ENCODE data around the gene LMBR1L. TPM values are rescaled to one million over a fixed set of nuclear protein-coding genes. Genes with fewer than 3 reads are reported as not detected.

Gene LMBR1L
- polyA plus RNA-seq, 6 donors from 2014 or later, result 42.4 to 93.6 (median 59.1) TPM

DNA sequence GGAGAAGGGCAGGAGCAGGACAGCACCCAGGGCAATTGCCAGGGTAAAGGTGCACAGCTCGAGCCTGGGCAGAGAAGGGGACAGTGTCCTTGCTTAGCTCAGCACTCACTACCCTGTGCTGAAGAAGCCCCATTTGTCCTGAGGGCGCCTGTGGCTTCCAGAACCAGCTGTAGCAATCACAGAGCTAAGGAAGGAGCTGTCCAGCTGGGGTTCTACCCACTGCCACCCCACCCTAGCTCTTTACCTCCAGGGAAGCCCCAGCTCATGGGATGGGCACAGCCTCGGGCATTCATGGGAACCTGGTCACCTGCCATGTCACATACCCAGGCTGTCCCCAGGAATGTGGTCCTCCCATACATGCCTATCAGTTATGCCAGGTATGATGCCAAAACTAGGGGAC lies 5.8 kb downstream of the LMBR1L start:
- H3K4me1 Mint-ChIP-seq, result peaks cover 33 to 50% (median 50%) of the 10 kb centered on the region in 3 donors
- ATAC-seq (ENCODE audit: low read depth in 2 of 2), result no peak
- H3K36me3 Mint-ChIP-seq, result peaks cover 8 to 39% of the 10 kb centered on the region in 2 donors
- no peaks in the 10 kb centered on the region for H3K27me3 Mint-ChIP-seq
- no peak overlapping the region for H3K4me3 Mint-ChIP-seq
- no peak for DNase-seq
- no peak overlapping the region for H3K27ac Mint-ChIP-seq
- no peaks in the 10 kb centered on the region for H3K9me3 Mint-ChIP-seq

- Mint-ChIP-seq H3K4me3 (no peak overlapping the region), H3K4me1 (peaks cover 8 to 16% (median 9%) of the 10 kb centered on the region in 3 donors), H3K36me3 (peaks cover 19 to 41% of the 10 kb centered on the region in 2 donors), H3K27ac (no peak overlapping the region), H3K27me3 (peaks cover 2 to 4% (median 3%) of the 10 kb centered on the region in 3 donors), H3K9me3 (no peaks in the 10 kb centered on the region)
- DNase-seq (no peak), ATAC-seq (ENCODE audit: low read depth in 2 of 2) (no peak)
These were observed 10.3 kb downstream of the LMBR1L start for GRCh38 chr12:49100380-49100779.

DNA sequence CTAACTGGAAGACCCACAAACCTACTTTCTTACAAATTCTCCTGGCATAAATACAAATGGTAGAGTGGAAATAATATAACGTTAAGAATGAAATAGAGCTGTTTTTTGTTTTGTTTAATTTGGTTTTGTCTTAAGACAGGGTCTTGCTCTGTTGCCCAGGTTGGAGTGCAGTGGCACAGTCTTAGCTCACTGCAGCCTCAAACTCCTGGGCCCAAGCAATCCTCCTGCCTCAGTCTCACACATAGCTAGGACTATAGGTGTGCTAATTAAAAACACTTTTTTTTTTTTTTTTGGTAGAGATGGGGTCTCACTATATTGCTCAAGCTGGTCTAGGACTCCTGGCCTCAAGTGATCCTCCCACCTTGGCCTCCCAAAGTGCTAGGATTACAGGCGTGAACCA lies 11.9 kb downstream of the LMBR1L start:
- Mint-ChIP-seq H3K27ac (peak overlapping the region in 1 of 6 donors; percentile 17), H3K9me3 (no peaks in the 10 kb centered on the region), H3K4me1 (peaks cover 7 to 20% (median 13%) of the 10 kb centered on the region in 3 donors), H3K36me3 (peaks cover 24 to 32% of the 10 kb centered on the region in 2 donors), H3K4me3 (no peak overlapping the region), H3K27me3 (peaks cover 16 to 20% (median 18%) of the 10 kb centered on the region in 3 donors)
- DNase-seq, result no peak
- no peak for ATAC-seq (ENCODE audit: low read depth in 2 of 2)

- H3K27ac Mint-ChIP-seq, result peak overlapping the region in 1 of 6 donors; percentile 4
- no peaks in the 10 kb centered on the region for H3K9me3 Mint-ChIP-seq
- ATAC-seq (ENCODE audit: low read depth in 2 of 2), result peak; percentile 61 to 67
- H3K27me3 Mint-ChIP-seq, result peaks cover 20 to 25% (median 22%) of the 10 kb centered on the region in 3 donors
- H3K4me3 Mint-ChIP-seq, result no peak overlapping the region
- peaks cover 24 to 26% of the 10 kb centered on the region in 2 donors for H3K36me3 Mint-ChIP-seq
- DNase-seq, result peak; percentile 53
- peaks cover 7 to 22% (median 16%) of the 10 kb centered on the region in 3 donors for H3K4me1 Mint-ChIP-seq
These were observed 12.6 kb downstream of the LMBR1L start for GRCh38 chr12:49098035-49098451.

DNA sequence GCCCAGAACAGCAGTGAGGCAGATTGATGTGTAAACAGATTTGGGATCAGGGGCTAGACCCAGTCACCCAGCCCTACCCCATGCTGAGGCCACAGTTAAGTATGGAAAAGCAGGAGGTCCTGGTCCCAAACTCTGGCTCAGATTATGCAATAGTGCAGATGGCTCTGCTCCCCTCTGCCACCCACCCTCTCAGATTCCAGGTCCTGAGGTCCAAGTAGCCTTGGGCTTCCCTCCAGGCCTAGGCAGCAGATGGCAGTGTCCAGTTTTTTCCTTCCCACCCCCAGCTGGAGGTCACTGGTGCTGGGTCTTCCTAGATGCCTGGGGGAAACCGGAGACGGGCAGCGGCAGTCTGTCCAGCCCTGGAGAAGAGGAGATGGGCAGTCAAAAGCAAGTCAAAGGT lies 13.3 kb downstream of the LMBR1L start:
- H3K4me1 Mint-ChIP-seq, result peaks cover 7 to 25% (median 18%) of the 10 kb centered on the region in 3 donors
- DNase-seq, result no peak
- no peak overlapping the region for H3K4me3 Mint-ChIP-seq
- no peak for ATAC-seq (ENCODE audit: low read depth in 2 of 2)
- no peak overlapping the region for H3K27ac Mint-ChIP-seq
- peaks cover 22 to 29% (median 27%) of the 10 kb centered on the region in 3 donors for H3K27me3 Mint-ChIP-seq
- peaks cover 24 to 25% of the 10 kb centered on the region in 2 donors for H3K36me3 Mint-ChIP-seq
- H3K9me3 Mint-ChIP-seq, result no peaks in the 10 kb centered on the region

- ATAC-seq (ENCODE audit: low read depth in 2 of 2) (no peak), DNase-seq (no peak)
- peaks cover 27 to 48% (median 41%) of the 10 kb centered on the region in 3 donors for H3K4me1 Mint-ChIP-seq
- no peaks in the 10 kb centered on the region for H3K9me3 Mint-ChIP-seq
- peaks cover 44 to 52% (median 50%) of the 10 kb centered on the region in 3 donors for H3K27me3 Mint-ChIP-seq
- peaks cover 4 to 16% of the 10 kb centered on the region in 2 donors for H3K36me3 Mint-ChIP-seq
- peak overlapping the region in 3 of 6 donors; percentile 27 to 70 (median 63) for H3K27ac Mint-ChIP-seq
- peak overlapping the region in 5 of 8 donors; percentile 2 to 79 (median 23) for H3K4me3 Mint-ChIP-seq
These were observed 15.7 kb downstream of the LMBR1L start for GRCh38 chr12:49094975-49095365.

DNA sequence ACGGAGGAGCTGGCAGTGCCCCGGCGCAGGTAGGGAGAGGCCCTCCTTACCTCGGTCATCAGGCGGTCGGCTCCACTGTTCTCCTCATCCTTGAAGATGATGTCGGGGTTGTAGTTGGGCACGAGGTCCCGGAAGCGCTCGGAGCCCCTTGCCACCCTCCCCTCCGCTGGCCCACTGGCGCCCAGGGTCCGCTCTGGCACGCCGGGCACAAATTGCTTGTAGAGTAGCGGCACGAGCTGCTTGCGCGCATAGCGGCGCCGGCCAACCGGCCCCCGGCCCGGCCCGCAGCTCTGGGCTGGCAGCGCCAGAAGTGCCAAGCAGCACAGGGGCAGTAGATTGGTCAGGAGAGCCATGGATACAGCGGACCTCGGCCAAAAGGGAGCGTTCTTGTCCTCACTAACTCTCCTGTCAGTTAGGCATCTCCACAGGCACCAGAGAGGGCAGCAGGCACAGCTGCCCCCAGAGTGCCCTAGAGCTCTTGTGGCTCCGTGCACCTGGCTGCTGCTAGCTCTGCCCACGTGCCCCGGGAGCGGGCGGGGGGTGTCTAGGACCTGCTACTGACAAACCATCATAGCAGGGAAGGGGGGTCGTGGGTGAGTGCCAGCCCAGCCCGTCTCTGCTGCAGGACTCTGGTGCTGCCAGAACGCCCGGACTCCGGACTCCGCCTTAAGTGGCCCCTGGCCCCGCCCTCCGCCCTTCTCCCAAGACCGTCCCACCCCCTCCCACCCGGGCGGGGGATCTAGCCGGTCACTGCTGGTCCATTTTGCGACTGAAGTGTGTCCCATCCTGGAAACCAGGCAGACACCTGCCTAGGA lies 16.3 kb downstream of the LMBR1L start, which contains the start of gene DHH:
TSS of gene DHH (minus strand) at position 642 of the 815 bp plus-strand sequence. CDS start at position 353, 289 bp downstream.
- Mint-ChIP-seq H3K4me3 (peak within 1 kb of the TSS; percentile 15 to 81 (median 44)), H3K36me3 (peaks cover 0 to 16% of the 10 kb centered on the region in 2 donors), H3K27ac (peak within 1 kb of the TSS in 4 of 6 donors; percentile 27 to 70 (median 66)), H3K4me1 (peaks cover 32 to 48% (median 45%) of the 10 kb centered on the region in 3 donors), H3K9me3 (no peaks in the 10 kb centered on the region), H3K27me3 (peaks cover 44 to 57% (median 54%) of the 10 kb centered on the region in 3 donors)
- ATAC-seq (ENCODE audit: low read depth in 2 of 2) (peak; percentile 17 to 24), DNase-seq (no peak)

DNA sequence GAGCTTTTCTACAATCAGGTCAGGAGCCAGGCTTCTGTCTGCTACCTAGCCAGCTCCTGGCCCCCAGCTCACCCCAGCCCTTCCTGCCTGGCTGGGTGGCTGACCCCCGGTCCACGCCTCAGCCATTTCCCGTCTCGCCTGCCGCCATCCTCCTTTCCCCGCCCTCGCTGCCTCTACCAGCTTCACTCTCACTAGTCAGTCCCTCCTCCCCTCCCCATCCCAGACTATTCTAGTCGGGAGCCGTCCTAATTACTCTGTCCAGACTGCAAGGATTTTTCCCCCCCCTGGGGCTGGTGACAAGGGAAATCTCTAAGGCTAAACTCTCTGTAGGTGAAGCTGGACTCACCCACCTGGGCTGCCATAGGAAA lies 16.9 kb downstream of the LMBR1L start:
- Mint-ChIP-seq H3K27ac (peak overlapping the region in 1 of 6 donors; percentile 69), H3K36me3 (peaks cover 0 to 16% of the 10 kb centered on the region in 2 donors), H3K4me1 (peaks cover 32 to 50% (median 45%) of the 10 kb centered on the region in 3 donors), H3K27me3 (peaks cover 45 to 63% (median 56%) of the 10 kb centered on the region in 3 donors), H3K9me3 (no peaks in the 10 kb centered on the region), H3K4me3 (peak overlapping the region in 7 of 8 donors; percentile 29 to 81 (median 51))
- ATAC-seq (ENCODE audit: low read depth in 2 of 2), result no peak
- no peak for DNase-seq

DNA sequence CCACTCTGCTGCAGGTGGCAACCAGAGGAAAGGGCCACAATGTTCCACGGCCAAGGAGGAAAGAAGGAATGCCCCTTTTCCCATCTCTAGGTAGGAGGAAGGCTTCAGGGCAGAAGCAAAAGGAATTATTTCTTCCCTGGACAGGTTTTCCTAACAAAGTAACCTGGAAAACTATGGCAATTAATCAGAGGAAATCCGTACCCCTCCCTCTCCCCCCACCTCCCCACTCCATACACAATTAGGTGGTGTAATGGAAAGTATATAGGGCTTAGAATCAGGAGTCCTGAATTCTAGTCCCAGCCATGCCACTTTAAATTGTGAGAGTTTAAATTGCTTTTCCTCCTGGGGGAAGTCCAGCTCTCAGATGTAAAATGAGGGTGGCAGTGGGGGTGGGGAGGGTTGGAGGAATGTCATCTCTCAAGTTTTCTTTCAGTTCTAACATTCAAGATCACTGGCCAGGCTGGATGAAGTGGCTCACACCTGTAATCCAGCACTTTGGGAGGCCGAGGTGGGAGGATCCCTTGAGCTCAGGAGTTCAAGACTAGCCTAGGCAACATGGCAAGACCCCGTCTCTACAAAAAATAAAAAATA lies 17.7 kb downstream of the LMBR1L start:
- Mint-ChIP-seq H3K4me1 (peaks cover 38 to 58% (median 52%) of the 10 kb centered on the region in 3 donors), H3K27me3 (peaks cover 52 to 69% (median 64%) of the 10 kb centered on the region in 3 donors), H3K36me3 (peaks cover 0 to 16% of the 10 kb centered on the region in 2 donors), H3K4me3 (peak overlapping the region in 3 of 8 donors; percentile 28 to 56 (median 32)), H3K9me3 (no peaks in the 10 kb centered on the region), H3K27ac (peak overlapping the region in 1 of 6 donors; percentile 89)
- DNase-seq (no peak), ATAC-seq (ENCODE audit: low read depth in 2 of 2) (no peak)

DNA sequence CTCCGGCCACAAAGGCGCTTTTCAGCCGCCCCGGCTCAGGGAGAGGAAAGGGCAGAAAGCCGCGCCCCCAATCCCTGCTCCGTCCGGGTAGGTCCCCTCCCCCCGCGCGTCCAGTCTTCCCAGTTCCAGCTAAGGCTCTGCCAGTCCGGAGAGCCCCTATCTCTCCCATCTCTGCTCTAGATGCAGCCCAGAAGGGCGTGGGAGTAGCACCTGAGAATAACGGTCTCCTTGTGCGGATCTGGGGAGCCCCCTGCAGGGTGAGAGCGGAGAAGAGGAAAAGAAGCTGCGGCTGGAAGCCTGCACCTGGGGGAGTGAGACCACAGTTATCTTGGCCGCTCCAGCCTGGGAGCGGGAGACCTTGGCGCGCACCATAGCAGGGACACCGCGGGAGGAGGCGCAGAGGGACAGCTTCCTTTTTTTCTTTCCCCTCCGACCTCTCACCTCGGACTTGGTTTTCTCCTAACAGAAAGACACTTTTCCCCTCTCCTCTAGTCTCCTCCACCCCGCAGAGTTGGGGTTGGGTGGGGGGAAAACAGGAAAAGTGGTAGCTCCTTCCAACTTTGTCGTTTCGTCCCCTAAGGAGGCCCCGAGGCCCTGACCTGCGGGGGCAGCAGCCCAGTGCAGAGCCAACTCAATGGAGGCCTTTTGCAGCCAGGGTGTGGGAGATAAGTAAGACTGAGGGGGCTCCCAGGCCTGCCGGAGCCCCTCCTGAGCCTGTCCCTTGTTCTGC lies 18.4 kb downstream of the LMBR1L start:
- peak; percentile 45 to 58 for ATAC-seq (ENCODE audit: low read depth in 2 of 2)
- Mint-ChIP-seq H3K9me3 (no peaks in the 10 kb centered on the region), H3K4me1 (peaks cover 39 to 59% (median 53%) of the 10 kb centered on the region in 3 donors), H3K27ac (peak overlapping the region in 4 of 6 donors; percentile 33 to 89 (median 53)), H3K4me3 (peak overlapping the region in 7 of 8 donors; percentile 17 to 84 (median 59)), H3K36me3 (peaks cover 0 to 16% of the 10 kb centered on the region in 2 donors), H3K27me3 (peaks cover 52 to 69% (median 64%) of the 10 kb centered on the region in 3 donors)
- DNase-seq, result peak; percentile 49

DNA sequence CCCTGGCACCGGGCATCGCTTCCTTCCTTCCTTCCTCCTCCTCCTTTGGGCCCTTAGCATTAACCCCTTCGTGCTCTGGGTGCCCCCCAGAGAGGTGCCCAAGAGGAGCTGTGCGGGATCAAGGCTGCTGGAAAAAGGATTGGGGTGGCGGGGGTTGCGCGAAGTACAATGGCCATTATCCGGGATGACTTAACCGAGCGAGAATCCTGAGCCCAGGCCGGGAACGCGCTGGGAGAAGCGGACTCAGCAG lies 18.9 kb downstream of the LMBR1L start:
- peaks cover 55 to 69% (median 64%) of the 10 kb centered on the region in 3 donors for H3K27me3 Mint-ChIP-seq
- peaks cover 39 to 59% (median 53%) of the 10 kb centered on the region in 3 donors for H3K4me1 Mint-ChIP-seq
- no peaks in the 10 kb centered on the region for H3K9me3 Mint-ChIP-seq
- H3K27ac Mint-ChIP-seq, result peak overlapping the region in 3 of 6 donors; percentile 33 to 70 (median 44)
- ATAC-seq (ENCODE audit: low read depth in 2 of 2) (no peak), DNase-seq (no peak)
- H3K36me3 Mint-ChIP-seq, result peaks cover 0 to 16% of the 10 kb centered on the region in 2 donors
- H3K4me3 Mint-ChIP-seq, result peak overlapping the region in 6 of 8 donors; percentile 17 to 81 (median 58)

- ATAC-seq (ENCODE audit: low read depth in 2 of 2) (no peak), DNase-seq (no peak)
- Mint-ChIP-seq H3K9me3 (no peaks in the 10 kb centered on the region), H3K4me3 (peak overlapping the region; percentile 56 to 81 (median 68)), H3K4me1 (peaks cover 39 to 59% (median 53%) of the 10 kb centered on the region in 3 donors), H3K27ac (peak overlapping the region in 4 of 6 donors; percentile 44 to 92 (median 66)), H3K27me3 (peaks cover 60 to 69% (median 64%) of the 10 kb centered on the region in 3 donors), H3K36me3 (peaks cover 0 to 11% of the 10 kb centered on the region in 2 donors)
These were observed 19.4 kb downstream of the LMBR1L start for GRCh38 chr12:49091056-49091835.

All from naive B cell (primary cell).